ENCODE data around the gene RPL22.

DNA sequence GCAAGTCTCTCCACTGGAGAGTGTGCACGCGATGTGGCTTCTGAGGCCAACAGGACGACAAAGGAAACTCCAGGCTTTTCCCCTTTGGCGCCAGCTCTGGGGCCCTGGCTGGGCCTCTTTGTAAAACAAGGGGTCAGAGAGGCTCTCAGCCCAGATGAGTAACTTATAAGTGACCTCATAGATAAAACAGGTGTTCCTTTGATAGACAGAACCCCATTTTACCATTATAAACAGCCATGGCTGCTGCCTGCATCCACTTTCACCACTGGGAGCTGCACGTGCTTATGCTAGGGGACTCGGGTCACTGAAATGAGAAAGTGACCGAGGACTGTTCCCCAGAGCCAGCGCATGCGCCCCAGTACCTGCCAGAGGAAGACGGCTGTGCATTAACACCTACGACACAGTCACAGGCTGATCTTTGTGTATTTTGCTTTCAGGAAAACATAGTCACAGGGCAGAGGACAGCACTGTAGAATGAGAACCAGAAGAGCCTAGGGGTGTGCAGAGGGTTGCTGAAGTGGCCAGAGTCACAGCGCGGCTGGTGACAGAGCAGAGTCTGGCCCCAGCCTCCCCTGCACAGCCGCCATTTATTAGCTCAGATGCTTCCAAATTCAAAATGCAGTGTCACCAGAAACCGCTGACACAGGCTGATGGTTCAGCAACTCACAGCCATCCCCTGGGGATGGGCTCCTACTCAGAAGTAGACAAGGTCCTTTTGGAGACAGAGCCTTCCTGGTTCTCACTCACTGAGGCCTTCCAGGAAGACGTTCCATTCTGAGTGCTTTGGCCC lies 19.2 kb upstream of the RPL22 start:
- TF ChIP-seq FOSL2 (CRISPR knock-in tag; IDR thresholded peaks at IDR 0.05) (no peak), EZH2 (conservative IDR thresholded peaks at IDR 0.05; ENCODE audit: low read depth, low read length) (no peak)
- TF ChIP-seq, protein P1, sequence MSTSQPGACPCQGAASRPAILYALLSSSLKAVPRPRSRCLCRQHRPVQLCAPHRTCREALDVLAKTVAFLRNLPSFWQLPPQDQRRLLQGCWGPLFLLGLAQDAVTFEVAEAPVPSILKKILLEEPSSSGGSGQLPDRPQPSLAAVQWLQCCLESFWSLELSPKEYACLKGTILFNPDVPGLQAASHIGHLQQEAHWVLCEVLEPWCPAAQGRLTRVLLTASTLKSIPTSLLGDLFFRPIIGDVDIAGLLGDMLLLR (CRISPR knock-in tag; IDR thresholded peaks at IDR 0.05) = no peak
